ENCODE data around the gene PPIL1. TPM values are rescaled to one million over a fixed set of nuclear protein-coding genes. Genes with fewer than 3 reads are reported as not detected.

Gene PPIL1
- total and polyA plus RNA-seq, 2 of the 13 experiments (the other 11 are each of a cell fraction or from before 2014, with no cell fraction given) = 74.2 to 144 TPM

GRCh38 chr6:36874443-36875249 lies at the start of gene PPIL1 (continued):
- TF ChIP-seq ZBTB37 (CRISPR knock-in tag; IDR thresholded peaks at IDR 0.05) (peak; percentile 39; the same call in 1 of the 2 replicates), ZEB1 (IDR thresholded peaks at IDR 0.05; ENCODE audit: insufficient replicate concordance, low read depth) (peak; percentile 85), ZNF451 (CRISPR knock-in tag; IDR thresholded peaks at IDR 0.05) (peak; percentile 93; the same call in 1 of the 2 replicates), PRDM15 (CRISPR knock-in tag; IDR thresholded peaks at IDR 0.05) (no peak), ZNF549 (CRISPR knock-in tag; IDR thresholded peaks at IDR 0.05) (no peak), ZUFSP (CRISPR knock-in tag; IDR thresholded peaks at IDR 0.05; ENCODE audit: borderline replicate concordance) (no peak), ZFP36L1 (CRISPR knock-in tag; IDR thresholded peaks at IDR 0.05) (0 out of 2 replicates have a peak, but pooled peaks have one; percentile 69), POGK (CRISPR knock-in tag; conservative IDR thresholded peaks at IDR 0.05) (peak; percentile 95), KDM1A (CRISPR knock-in tag; IDR thresholded peaks at IDR 0.05) (no peak), HMGXB4 (CRISPR knock-in tag; IDR thresholded peaks at IDR 0.05; ENCODE audit: borderline replicate concordance in 1 of 2, low read depth in 1 of 2) (peak; percentile 96 to 97; a peak in 3 of 4 replicates), ZNF569 (CRISPR knock-in tag; IDR thresholded peaks at IDR 0.05; ENCODE audit: borderline replicate concordance) (no peak), BHLHE40 (IDR thresholded peaks at IDR 0.05; ENCODE audit: low read length) (0 out of 2 replicates have a peak, but pooled peaks have one; percentile 1), ZIK1 (CRISPR knock-in tag; IDR thresholded peaks at IDR 0.05; ENCODE audit: borderline replicate concordance, low read depth) (0 out of 2 replicates have a peak, but pooled peaks have one; percentile 60), ZGPAT (CRISPR knock-in tag; IDR thresholded peaks at IDR 0.05) (peak; percentile 98)

Measured in HepG2 (cell line).